ENCODE data around the gene LARP4B.

Gene LARP4B

DNA sequence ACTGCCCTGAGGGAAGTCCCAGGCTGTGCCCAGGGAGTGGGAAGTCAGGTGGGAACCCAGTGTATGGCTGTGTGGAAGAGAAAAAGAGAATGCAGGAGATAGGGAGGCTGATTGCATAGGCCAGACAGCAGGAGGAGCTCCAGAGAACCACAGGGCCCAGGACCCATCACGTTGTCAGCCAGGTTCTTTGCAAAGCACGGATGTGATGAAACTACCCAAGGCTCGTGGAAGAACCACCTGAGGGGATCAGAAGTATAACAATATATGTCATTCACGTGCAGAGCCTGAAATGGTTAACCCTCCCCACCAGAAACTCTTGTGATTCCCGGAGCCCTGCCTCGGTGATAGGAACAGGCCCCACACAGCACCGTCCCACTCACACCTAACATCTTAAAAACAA is 83.6 kb downstream of the LARP4B start:
- peaks cover 85% of the 10 kb centered on the region for H3K36me3 ChIP-seq (ENCODE audit: control insufficient read depth, low read length)

DNA sequence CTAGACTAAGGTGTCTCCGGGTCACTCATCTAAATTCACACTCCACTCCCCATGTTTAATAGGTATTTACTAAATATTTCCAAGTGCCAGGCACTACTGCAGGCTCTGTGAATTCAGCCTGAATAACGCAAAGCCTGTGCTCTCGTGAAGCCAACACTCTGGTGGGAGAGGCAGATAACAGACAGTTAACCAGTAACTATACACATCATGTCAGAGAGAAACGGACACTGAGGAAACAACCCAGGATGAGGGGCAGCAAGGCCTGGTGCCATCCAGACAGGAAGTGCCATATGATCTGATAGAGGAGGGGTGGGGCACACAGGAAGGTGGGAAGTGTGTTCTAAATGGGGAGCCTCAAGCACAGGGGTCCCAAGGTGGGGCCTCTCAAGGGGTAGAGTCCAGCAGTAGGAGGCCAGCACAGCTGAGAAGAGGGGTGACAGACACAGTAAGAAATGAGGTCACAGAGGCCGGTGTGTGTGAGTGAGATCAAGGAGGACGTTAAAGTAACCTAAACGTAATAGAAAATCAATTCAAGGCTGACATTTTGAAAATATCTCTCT is 85.3 kb downstream of the LARP4B start:
- TF ChIP-seq, protein P1, sequence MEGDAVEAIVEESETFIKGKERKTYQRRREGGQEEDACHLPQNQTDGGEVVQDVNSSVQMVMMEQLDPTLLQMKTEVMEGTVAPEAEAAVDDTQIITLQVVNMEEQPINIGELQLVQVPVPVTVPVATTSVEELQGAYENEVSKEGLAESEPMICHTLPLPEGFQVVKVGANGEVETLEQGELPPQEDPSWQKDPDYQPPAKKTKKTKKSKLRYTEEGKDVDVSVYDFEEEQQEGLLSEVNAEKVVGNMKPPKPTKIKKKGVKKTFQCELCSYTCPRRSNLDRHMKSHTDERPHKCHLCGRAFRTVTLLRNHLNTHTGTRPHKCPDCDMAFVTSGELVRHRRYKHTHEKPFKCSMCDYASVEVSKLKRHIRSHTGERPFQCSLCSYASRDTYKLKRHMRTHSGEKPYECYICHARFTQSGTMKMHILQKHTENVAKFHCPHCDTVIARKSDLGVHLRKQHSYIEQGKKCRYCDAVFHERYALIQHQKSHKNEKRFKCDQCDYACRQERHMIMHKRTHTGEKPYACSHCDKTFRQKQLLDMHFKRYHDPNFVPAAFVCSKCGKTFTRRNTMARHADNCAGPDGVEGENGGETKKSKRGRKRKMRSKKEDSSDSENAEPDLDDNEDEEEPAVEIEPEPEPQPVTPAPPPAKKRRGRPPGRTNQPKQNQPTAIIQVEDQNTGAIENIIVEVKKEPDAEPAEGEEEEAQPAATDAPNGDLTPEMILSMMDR (IDR thresholded peaks at IDR 0.05; ENCODE audit: low read depth, low read length, poor library complexity, severe bottlenecking) = no peak
- TF ChIP-seq EZH2phosphoT487 (IDR thresholded peaks at IDR 0.05; ENCODE audit: borderline replicate concordance, low read length) = no peak
- H3K4me2 ChIP-seq (ENCODE audit: low read length) = no peak overlapping the region
- H3K36me3 ChIP-seq (ENCODE audit: control insufficient read depth, low read length) = peaks cover 94% of the 10 kb centered on the region

More for the DNA sequence above, 83.6 kb downstream of the LARP4B start:
- H3K79me2 ChIP-seq (ENCODE audit: control insufficient read depth, low read length) = peaks cover 93% of the 10 kb centered on the region
- peaks cover 11% of the 10 kb centered on the region for H4K20me1 ChIP-seq (ENCODE audit: control insufficient read depth, insufficient read depth, low read depth, low read length)
- H3K9me3 ChIP-seq (ENCODE audit: control insufficient read depth, insufficient read depth, low read length) = no peaks in the 10 kb centered on the region
- no peaks in the 10 kb centered on the region for H3K27me3 ChIP-seq (ENCODE audit: control insufficient read depth, low read length)
- TF ChIP-seq EZH2phosphoT487 (IDR thresholded peaks at IDR 0.05; ENCODE audit: borderline replicate concordance, low read length) = no peak
- TF ChIP-seq, protein P1 (IDR thresholded peaks at IDR 0.05; ENCODE audit: low read depth, low read length, poor library complexity, severe bottlenecking) = no peak
- no peak overlapping the region for H3K4me3 ChIP-seq (ENCODE audit: low read length)
- H3K27ac ChIP-seq (ENCODE audit: low read depth, low read length) = no peak overlapping the region
- H3K4me1 ChIP-seq (ENCODE audit: control insufficient read depth, low read length) = peaks cover 17% of the 10 kb centered on the region
- no peak overlapping the region for H3K4me2 ChIP-seq (ENCODE audit: low read length)
- no peaks in the 10 kb centered on the region for H3K9me2 ChIP-seq (replicated peaks; ENCODE audit: control insufficient read depth, low read length)
- H3F3A ChIP-seq (ENCODE audit: control insufficient read depth, insufficient read depth) = peaks cover 9% of the 10 kb centered on the region

DNA sequence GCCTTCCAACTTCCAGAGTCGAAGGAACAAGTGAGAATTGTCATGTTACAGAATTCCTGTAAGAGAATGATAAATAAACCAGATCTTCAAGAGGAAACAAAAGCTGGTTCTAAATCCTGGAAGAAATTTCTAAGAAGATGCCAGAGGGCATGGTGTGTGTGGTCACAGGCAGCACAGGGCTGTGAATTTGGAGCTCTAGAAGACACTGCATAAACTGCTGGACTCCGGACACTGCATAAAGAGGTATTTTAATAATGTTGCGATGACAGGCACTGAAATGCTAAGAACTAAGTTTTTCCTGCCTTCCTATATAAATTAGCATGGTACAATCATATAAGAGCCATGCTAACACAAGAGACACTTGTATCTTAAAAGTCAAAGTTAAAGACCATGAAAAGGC is 86.0 kb downstream of the LARP4B start:
- Histone ChIP-seq H3K9me2 (replicated peaks; ENCODE audit: control insufficient read depth, low read length) (no peaks in the 10 kb centered on the region), H4K20me1 (ENCODE audit: control insufficient read depth, insufficient read depth, low read depth, low read length) (peaks cover 5% of the 10 kb centered on the region), H3F3A (ENCODE audit: control insufficient read depth, insufficient read depth) (0 out of 2 replicates have a peak, but pooled peaks cover 4% of the 10 kb centered on the region), H3K27me3 (ENCODE audit: control insufficient read depth, low read length) (no peaks in the 10 kb centered on the region), H3K4me2 (ENCODE audit: low read length) (no peak overlapping the region), H3K4me1 (ENCODE audit: control insufficient read depth, low read length) (no peaks in the 10 kb centered on the region), H3K27ac (ENCODE audit: low read depth, low read length) (no peak overlapping the region), H3K36me3 (ENCODE audit: control insufficient read depth, low read length) (peaks cover 94% of the 10 kb centered on the region), H3K79me2 (ENCODE audit: control insufficient read depth, low read length) (peaks cover 83% of the 10 kb centered on the region), H3K9me3 (ENCODE audit: control insufficient read depth, insufficient read depth, low read length) (no peaks in the 10 kb centered on the region), H3K4me3 (ENCODE audit: low read length) (no peak overlapping the region)
- TF ChIP-seq, protein P1 (IDR thresholded peaks at IDR 0.05; ENCODE audit: low read depth, low read length, poor library complexity, severe bottlenecking) = no peak

More for the DNA sequence above, 85.3 kb downstream of the LARP4B start:
- Histone ChIP-seq H3K4me3 (ENCODE audit: low read length) (no peak overlapping the region), H3K79me2 (ENCODE audit: control insufficient read depth, low read length) (peaks cover 86% of the 10 kb centered on the region), H3K27ac (ENCODE audit: low read depth, low read length) (no peak overlapping the region), H4K20me1 (ENCODE audit: control insufficient read depth, insufficient read depth, low read depth, low read length) (peaks cover 5% of the 10 kb centered on the region), H3K9me2 (replicated peaks; ENCODE audit: control insufficient read depth, low read length) (no peaks in the 10 kb centered on the region), H3K4me1 (ENCODE audit: control insufficient read depth, low read length) (peaks cover under 1% of the 10 kb centered on the region), H3F3A (ENCODE audit: control insufficient read depth, insufficient read depth) (0 out of 2 replicates have a peak, but pooled peaks cover 4% of the 10 kb centered on the region), H3K27me3 (ENCODE audit: control insufficient read depth, low read length) (no peaks in the 10 kb centered on the region), H3K9me3 (ENCODE audit: control insufficient read depth, insufficient read depth, low read length) (no peaks in the 10 kb centered on the region)

Measured in DOHH2 (cell line).